Measurements from ENCODE around the gene NUP37. TPM values are rescaled to one million over a fixed set of nuclear protein-coding genes. Genes with fewer than 3 reads are reported as not detected.

Gene NUP37
- total and polyA plus RNA-seq, 2 of the 8 experiments (the other 6 are each of a cell fraction or from before 2014, with no cell fraction given), result 53.5 to 71.0 TPM

DNA sequence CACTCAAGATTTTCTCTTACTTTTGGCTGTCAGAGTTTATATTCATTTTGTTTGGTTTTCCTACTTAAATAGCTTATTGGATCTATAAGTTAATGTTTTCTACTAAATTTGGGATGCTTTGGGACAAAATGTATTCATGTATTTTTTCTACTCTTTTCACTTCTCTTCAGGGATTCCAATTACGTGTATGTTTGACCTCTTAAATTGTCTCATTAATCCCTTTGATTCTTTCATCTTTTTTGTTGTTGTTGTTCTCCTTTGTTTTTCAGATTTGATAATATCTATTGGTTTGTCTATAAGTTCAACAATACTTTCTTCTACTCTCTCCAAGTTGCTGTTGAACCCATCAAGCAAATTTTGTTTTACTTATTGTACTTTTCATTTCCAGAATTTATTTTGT, 43.5 kb upstream of the NUP37 start:
- no peak overlapping the region for H3K4me3 ChIP-seq (ENCODE audit: extremely low read depth in 1 of 4, insufficient read depth in 2 of 4, low read depth in 3 of 4, low read length in 4 of 4)
- H3K4ac ChIP-seq (replicated peaks; ENCODE audit: insufficient read length, low read depth, low read length), result no peak overlapping the region
- no peaks in the 10 kb centered on the region for H3K4me1 ChIP-seq (replicated peaks in 1 of 4; ENCODE audit: control insufficient read depth in 3 of 4, insufficient read depth in 4 of 4, low read length in 3 of 4)
- no peaks in the 10 kb centered on the region for H3K79me2 ChIP-seq (ENCODE audit: control insufficient read depth in 1 of 2, insufficient read depth in 2 of 2, low read length in 2 of 2)
- no peak overlapping the region for H3K18ac ChIP-seq (ENCODE audit: extremely low read depth, low read length)
- H2BK15ac ChIP-seq (ENCODE audit: low read length), result no peak overlapping the region
- ChIA-PET POLR2A (ENCODE audit: partially characterized antibody) (no interaction called here), CTCF (ENCODE audit: partially characterized antibody) (no interaction called here)
- no peak overlapping the region for H2AK5ac ChIP-seq (ENCODE audit: low read depth, low read length)
- H4K91ac ChIP-seq (replicated peaks; ENCODE audit: insufficient read length, low read length), result no peak overlapping the region
- 92% methylated on average over 1 of the region's 1 CpG; no CpG with 5 or more reads in 1 of the 2 experiments for WGBS, 2 experiments (ENCODE audit: extremely low coverage in 1 of 2, insufficient coverage in 1 of 2, insufficient read length in 1 of 2, insufficient replicate concordance in 2 of 2, low coverage in 1 of 2, low lambda C conversion rate in 2 of 2, missing lambda C conversion rate in 1 of 2)
- H2BK12ac ChIP-seq (ENCODE audit: low read depth, low read length), result no peak overlapping the region
- H2BK5ac ChIP-seq (ENCODE audit: low read depth, low read length), result no peak overlapping the region
- no peak overlapping the region for H2BK20ac ChIP-seq (ENCODE audit: low read length)
- no peaks in the 10 kb centered on the region for H3K79me1 ChIP-seq (ENCODE audit: low read depth, low read length)
- no peaks in the 10 kb centered on the region for H3K27me3 ChIP-seq (replicated peaks in 1 of 4; ENCODE audit: control insufficient read depth in 3 of 4, extremely low read depth in 1 of 4, insufficient read depth in 3 of 4, low read length in 3 of 4)
- H3K9me3 ChIP-seq (ENCODE audit: insufficient read depth in 2 of 2, low read depth in 1 of 2, low read length in 1 of 2), result no peaks in the 10 kb centered on the region
- no peak overlapping the region for H2AFZ ChIP-seq (ENCODE audit: low read length)
- no peak overlapping the region for H3K23ac ChIP-seq (ENCODE audit: insufficient read length)
- no peak for TF ChIP-seq SP2 (IDR thresholded peaks at IDR 0.05; ENCODE audit: low read length)
- TF ChIP-seq RXRA (IDR thresholded peaks at IDR 0.05; ENCODE audit: insufficient read depth, low read depth, low read length), result no peak
- TF ChIP-seq BRCA1 (IDR thresholded peaks at IDR 0.05; ENCODE audit: low read depth, low read length), result no peak
- TF ChIP-seq TEAD4 (IDR thresholded peaks at IDR 0.05; ENCODE audit: low read depth, low read length), result no peak
- TF ChIP-seq CBX8 (IDR thresholded peaks at IDR 0.05; ENCODE audit: borderline replicate concordance, low read depth, low read length), result no peak
- no peak for TF ChIP-seq SAP30 (IDR thresholded peaks at IDR 0.05; ENCODE audit: insufficient read depth, insufficient replicate concordance, low read length)
- no peak for TF ChIP-seq POLR2A (IDR thresholded peaks at IDR 0.05; ENCODE audit: control extremely low read depth in 1 of 2, low read depth in 2 of 2, low read length in 2 of 2)
- no peak for TF ChIP-seq EZH2 (IDR thresholded peaks at IDR 0.05; ENCODE audit: low read depth, low read length, severe bottlenecking)
- TF ChIP-seq YY1 (IDR thresholded peaks at IDR 0.05; ENCODE audit: low read depth, low read length), result no peak
- no peaks in the 10 kb centered on the region; a peak in 1 of 8 replicates for H3K36me3 ChIP-seq (ENCODE audit: control insufficient read depth in 2 of 4, insufficient read depth in 4 of 4, low read length in 3 of 4)
- FAIRE-seq (no peak), DNase-seq (ENCODE audit: low read depth in 1 of 2, low spot score in 2 of 2) (no peak)
- H3K56ac ChIP-seq (replicated peaks; ENCODE audit: insufficient read length, low read depth, low read length), result no peak overlapping the region
- H3K14ac ChIP-seq (ENCODE audit: insufficient read length), result no peak overlapping the region
- no peak overlapping the region for H4K8ac ChIP-seq (ENCODE audit: extremely low read depth, insufficient read depth, low read length)
- no peak overlapping the region for H2BK120ac ChIP-seq (replicated peaks; ENCODE audit: low read depth, low read length)
- H3K27ac ChIP-seq (ENCODE audit: low read depth, low read length), result no peak overlapping the region
- no peak overlapping the region for H3K4me2 ChIP-seq (ENCODE audit: insufficient read depth in 1 of 2, low read depth in 2 of 2, low read length in 2 of 2)
- H4K5ac ChIP-seq (ENCODE audit: insufficient read length, low read depth, low read length), result no peak overlapping the region
- H3K23me2 ChIP-seq (ENCODE audit: low read depth, low read length), result no peaks in the 10 kb centered on the region
- H4K20me1 ChIP-seq (replicated peaks in 1 of 2; ENCODE audit: control insufficient read depth in 1 of 2, insufficient read depth in 2 of 2, low read length in 2 of 2), result peaks cover 0 to 1% of the 10 kb centered on the region in 2 experiments
- no peak overlapping the region for H3K9ac ChIP-seq (replicated peaks in 1 of 4; ENCODE audit: extremely low read depth in 1 of 4, low read depth in 3 of 4, low read length in 3 of 4)
